ENCODE data around the gene MYH11. TPM values are rescaled to one million over a fixed set of nuclear protein-coding genes. Genes with fewer than 3 reads are reported as not detected.

The MYH11 gene
- total RNA-seq, 2 donors from 2014 or later: 0.09 to 0.29 TPM

GRCh38 chr16:15779664-15780351, 77.0 kb downstream of the MYH11 start:
- 96% methylated on average over 6 to 8 of the region's 8 CpGs for WGBS, 2 experiments (ENCODE audit: insufficient coverage in 1 of 2, insufficient read length in 1 of 2)
- Mint-ChIP-seq H3K9me3 (no peaks in the 10 kb centered on the region), H3K4me3 (no peak overlapping the region), H3K27ac (no peak overlapping the region), H3K27me3 (ENCODE audit: insufficient read depth) (peaks cover 87% of the 10 kb centered on the region), H3K36me3 (ENCODE audit: low read depth) (no peaks in the 10 kb centered on the region), H3K4me1 (no peaks in the 10 kb centered on the region)
- TF ChIP-seq CTCF (conservative IDR thresholded peaks at IDR 0.05): no peak
- no peak overlapping the region for H3K9ac ChIP-seq (ENCODE audit: extremely low read depth, low read length, poor library complexity, severe bottlenecking)
- H3K4me3 ChIP-seq (ENCODE audit: low read length): no peak overlapping the region
- no peaks in the 10 kb centered on the region for H3K9me3 ChIP-seq (ENCODE audit: control insufficient read depth, low read length)
- no peaks in the 10 kb centered on the region for H3K36me3 ChIP-seq (ENCODE audit: control insufficient read depth, insufficient read depth, low read length)
- no peak for DNase-seq
- peaks cover 84% of the 10 kb centered on the region for H3K27me3 ChIP-seq (ENCODE audit: control insufficient read depth, insufficient read depth, low read length, poor library complexity, severe bottlenecking)
- no peaks in the 10 kb centered on the region for H3K4me1 ChIP-seq (ENCODE audit: control insufficient read depth, insufficient read depth, low read length)
- no peak overlapping the region for H3K27ac ChIP-seq (ENCODE audit: low read depth, low read length)

- no peak for TF ChIP-seq CTCF (conservative IDR thresholded peaks at IDR 0.05)
- no peak overlapping the region for H3K27ac Mint-ChIP-seq
- no peak overlapping the region for H3K4me3 Mint-ChIP-seq
- H3K9me3 Mint-ChIP-seq: no peaks in the 10 kb centered on the region
- H3K36me3 ChIP-seq (ENCODE audit: control insufficient read depth, insufficient read depth, low read length): no peaks in the 10 kb centered on the region
- no peak overlapping the region for H3K27ac ChIP-seq (ENCODE audit: low read depth, low read length)
- peaks cover 84% of the 10 kb centered on the region for H3K27me3 ChIP-seq (ENCODE audit: control insufficient read depth, insufficient read depth, low read length, poor library complexity, severe bottlenecking)
- H3K9ac ChIP-seq (ENCODE audit: extremely low read depth, low read length, poor library complexity, severe bottlenecking): no peak overlapping the region
- H3K4me1 Mint-ChIP-seq: no peaks in the 10 kb centered on the region
- H3K4me3 ChIP-seq (ENCODE audit: low read length): no peak overlapping the region
- no peaks in the 10 kb centered on the region for H3K4me1 ChIP-seq (ENCODE audit: control insufficient read depth, insufficient read depth, low read length)
- WGBS, 2 experiments (ENCODE audit: insufficient coverage in 1 of 2, insufficient read length in 1 of 2): 60 to 86% methylated on average over 1 to 6 of the region's 6 CpGs
- H3K9me3 ChIP-seq (ENCODE audit: control insufficient read depth, low read length): no peaks in the 10 kb centered on the region
- no peaks in the 10 kb centered on the region for H3K36me3 Mint-ChIP-seq (ENCODE audit: low read depth)
- no peak for DNase-seq
- peaks cover 81% of the 10 kb centered on the region for H3K27me3 Mint-ChIP-seq (ENCODE audit: insufficient read depth)
Observed at GRCh38 chr16:15778999-15779614, 77.7 kb downstream of the MYH11 start.

- H3K4me3 ChIP-seq (ENCODE audit: low read length): no peak overlapping the region
- H3K36me3 ChIP-seq (ENCODE audit: control insufficient read depth, insufficient read depth, low read length): no peaks in the 10 kb centered on the region
- WGBS, 2 experiments (ENCODE audit: insufficient coverage in 1 of 2, insufficient read length in 1 of 2): 90% methylated on average over 3 to 8 of the region's 8 CpGs
- Mint-ChIP-seq H3K27me3 (ENCODE audit: insufficient read depth) (peaks cover 73% of the 10 kb centered on the region), H3K27ac (no peak overlapping the region), H3K9me3 (no peaks in the 10 kb centered on the region), H3K4me1 (no peaks in the 10 kb centered on the region), H3K36me3 (ENCODE audit: low read depth) (no peaks in the 10 kb centered on the region), H3K4me3 (no peak overlapping the region)
- H3K4me1 ChIP-seq (ENCODE audit: control insufficient read depth, insufficient read depth, low read length): no peaks in the 10 kb centered on the region
- no peak overlapping the region for H3K27ac ChIP-seq (ENCODE audit: low read depth, low read length)
- DNase-seq: no peak
- no peaks in the 10 kb centered on the region for H3K9me3 ChIP-seq (ENCODE audit: control insufficient read depth, low read length)
- H3K9ac ChIP-seq (ENCODE audit: extremely low read depth, low read length, poor library complexity, severe bottlenecking): no peak overlapping the region
- H3K27me3 ChIP-seq (ENCODE audit: control insufficient read depth, insufficient read depth, low read length, poor library complexity, severe bottlenecking): peaks cover 81% of the 10 kb centered on the region
- no peak for TF ChIP-seq CTCF (conservative IDR thresholded peaks at IDR 0.05)
Observed at GRCh38 chr16:15778204-15778743, 78.6 kb downstream of the MYH11 start.
